ENCODE measurements around the gene ZSCAN31. TPM values are rescaled to one million over a fixed set of nuclear protein-coding genes. Genes with fewer than 3 reads are reported as not detected.

Gene ZSCAN31
- total and polyA plus RNA-seq, 8 donors = 2.3 to 13.4 (median 8.1) TPM

GRCh38 chr6:28295326-28295725 lies 40.6 kb downstream of the ZSCAN31 start:
- DNase-seq = no peak
- Histone ChIP-seq H3K4me1 (no peaks in the 10 kb centered on the region), H3K27me3 (no peaks in the 10 kb centered on the region), H3K27ac (no peak overlapping the region), H3K4me3 (no peak overlapping the region), H3K36me3 (peaks cover 1 to 41% (median 17%) of the 10 kb centered on the region in 4 donors), H3K9me3 (no peaks in the 10 kb centered on the region)
- 89 to 94% (median 91%) methylated on average over 5 of the region's 5 CpGs for WGBS, 5 donors
- TF ChIP-seq POLR2AphosphoS5 (IDR thresholded peaks at IDR 0.05) = no peak
- TF ChIP-seq POLR2A (IDR thresholded peaks at IDR 0.05) = no peak
- no peak for TF ChIP-seq EP300 (IDR thresholded peaks at IDR 0.05)
- TF ChIP-seq CTCF (IDR thresholded peaks at IDR 0.05) = no peak
- intact Hi-C loops (cut with DNase I; ENCODE audit: low total_unique reads) = no loop called here

GRCh38 chr6:28291573-28291972 lies 44.4 kb downstream of the ZSCAN31 start:
- peaks cover 13 to 47% (median 33%) of the 10 kb centered on the region in 4 donors for H3K36me3 ChIP-seq
- H3K9me3 ChIP-seq = no peaks in the 10 kb centered on the region
- no peak overlapping the region for H3K4me3 ChIP-seq
- no peaks in the 10 kb centered on the region for H3K4me1 ChIP-seq
- TF ChIP-seq POLR2AphosphoS5 (IDR thresholded peaks at IDR 0.05) = no peak
- no peak for TF ChIP-seq EP300 (IDR thresholded peaks at IDR 0.05)
- no peak for TF ChIP-seq POLR2A (IDR thresholded peaks at IDR 0.05)
- no peak for TF ChIP-seq CTCF (IDR thresholded peaks at IDR 0.05)
- DNase-seq = no peak
- H3K27ac ChIP-seq = no peak overlapping the region
- no peaks in the 10 kb centered on the region for H3K27me3 ChIP-seq
- intact Hi-C loops (cut with DNase I; ENCODE audit: low total_unique reads) = no loop called here

GRCh38 chr6:28282926-28283325 lies 53.0 kb downstream of the ZSCAN31 start:
- TF ChIP-seq CTCF (IDR thresholded peaks at IDR 0.05) (no peak), EP300 (IDR thresholded peaks at IDR 0.05) (no peak)
- no peak overlapping the region for H3K27ac ChIP-seq
- no peaks in the 10 kb centered on the region for H3K27me3 ChIP-seq
- 90 to 99% (median 95%) methylated on average over 2 of the region's 2 CpGs for WGBS, 5 donors
- peaks cover 9 to 45% (median 41%) of the 10 kb centered on the region in 4 donors for H3K36me3 ChIP-seq
- no peaks in the 10 kb centered on the region for H3K9me3 ChIP-seq
- H3K4me3 ChIP-seq = no peak overlapping the region
- DNase-seq = peak in 1 of 2 donors; percentile 13
- intact Hi-C loops (cut with DNase I; ENCODE audit: low total_unique reads) = no loop called here
- peaks cover 0 to 19% (median 16%) of the 10 kb centered on the region in 4 donors for H3K4me1 ChIP-seq

- 0 to 4% (median 1%) methylated on average over 24 to 50 of the region's 50 CpGs for WGBS, 5 donors
- peak in 2 of 3 donors; percentile 16 to 34 for TF ChIP-seq POLR2AphosphoS5 (IDR thresholded peaks at IDR 0.05)
- TF ChIP-seq POLR2A (IDR thresholded peaks at IDR 0.05) = no peak
- peaks cover 0 to 19% (median 16%) of the 10 kb centered on the region in 4 donors for H3K4me1 ChIP-seq
- H3K27me3 ChIP-seq = no peaks in the 10 kb centered on the region
- peak within 1 kb of the TSS; percentile 49 to 75 (median 56) for H3K4me3 ChIP-seq
- intact Hi-C loops (cut with DNase I; ENCODE audit: low total_unique reads) = no loop called here
- no peaks in the 10 kb centered on the region for H3K9me3 ChIP-seq
- peaks cover 8 to 42% (median 39%) of the 10 kb centered on the region in 4 donors for H3K36me3 ChIP-seq
- peak within 1 kb of the TSS in 3 of 5 donors; percentile 54 to 76 (median 60) for H3K27ac ChIP-seq
- peak; percentile 72 to 90 for DNase-seq
Measured at GRCh38 chr6:28281288-28282064, 54.5 kb downstream of the ZSCAN31 start, which contains the start of gene PGBD1. Gene PGBD1 (plus strand): TSS chr6:28281572. CDS start chr6:28283814, 2,242 bp downstream.
